ENCODE data around the gene ZYX.

- TF ChIP-seq, protein P1, sequence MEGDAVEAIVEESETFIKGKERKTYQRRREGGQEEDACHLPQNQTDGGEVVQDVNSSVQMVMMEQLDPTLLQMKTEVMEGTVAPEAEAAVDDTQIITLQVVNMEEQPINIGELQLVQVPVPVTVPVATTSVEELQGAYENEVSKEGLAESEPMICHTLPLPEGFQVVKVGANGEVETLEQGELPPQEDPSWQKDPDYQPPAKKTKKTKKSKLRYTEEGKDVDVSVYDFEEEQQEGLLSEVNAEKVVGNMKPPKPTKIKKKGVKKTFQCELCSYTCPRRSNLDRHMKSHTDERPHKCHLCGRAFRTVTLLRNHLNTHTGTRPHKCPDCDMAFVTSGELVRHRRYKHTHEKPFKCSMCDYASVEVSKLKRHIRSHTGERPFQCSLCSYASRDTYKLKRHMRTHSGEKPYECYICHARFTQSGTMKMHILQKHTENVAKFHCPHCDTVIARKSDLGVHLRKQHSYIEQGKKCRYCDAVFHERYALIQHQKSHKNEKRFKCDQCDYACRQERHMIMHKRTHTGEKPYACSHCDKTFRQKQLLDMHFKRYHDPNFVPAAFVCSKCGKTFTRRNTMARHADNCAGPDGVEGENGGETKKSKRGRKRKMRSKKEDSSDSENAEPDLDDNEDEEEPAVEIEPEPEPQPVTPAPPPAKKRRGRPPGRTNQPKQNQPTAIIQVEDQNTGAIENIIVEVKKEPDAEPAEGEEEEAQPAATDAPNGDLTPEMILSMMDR (conservative IDR thresholded peaks at IDR 0.05 in 1 of 2, IDR thresholded peaks at IDR 0.05 in 1 of 2; ENCODE audit: extremely low read depth in 1 of 2, insufficient read depth in 1 of 2, low read depth in 1 of 2, low read length in 2 of 2) = no peak
- no peak for TF ChIP-seq EZH2 (IDR thresholded peaks at IDR 0.05; ENCODE audit: borderline replicate concordance, low read length)
Measured at GRCh38 chr7:143418681-143419458, 37.7 kb downstream of the ZYX start.
